ENCODE measurements around the gene VIL1.

The VIL1 gene

GRCh38 chr2:218482651-218483050 lies 63.7 kb downstream of the VIL1 start:
- no peak for DNase-seq (ENCODE audit: low read depth in 3 of 3, low spot score in 1 of 3)

GRCh38 chr2:218485986-218486667 lies 67.2 kb downstream of the VIL1 start:
- no peak for DNase-seq (ENCODE audit: low read depth in 3 of 3, low spot score in 1 of 3)

GRCh38 chr2:218500501-218501060 lies 81.7 kb downstream of the VIL1 start:
- DNase-seq (ENCODE audit: low read depth in 3 of 3, low spot score in 1 of 3), result no peak

GRCh38 chr2:218501665-218502064 lies 82.7 kb downstream of the VIL1 start:
- no peak for DNase-seq (ENCODE audit: low read depth in 3 of 3, low spot score in 1 of 3)
